Hematopoietic multipotent progenitor cell (in vitro differentiated cells): ENCODE results near the gene NUBP2. TPM values are rescaled to one million over a fixed set of nuclear protein-coding genes. Genes with fewer than 3 reads are reported as not detected.

Experiments used
- DNase-seq, 3 donors: peaks; one replicate each; pipeline ENCODE4 v3.0.0-alpha.2; 2011 to 2015; ENCODE audit warnings: low read depth in 2 of 3, low spot score in 2 of 3
- small RNA-seq: library from RNA; depleted of rRNA; stranded (forward); fragments of <200 nt; gene quantifications from one replicate; pipeline ENCODE3, GENCODE V24; 2012
- total RNA-seq: library from RNA; depleted of rRNA; stranded (reverse); fragments of >200 nt; gene quantifications from one replicate; pipeline ENCODE4 v1.2.3, GENCODE V29; 2012

Gene NUBP2
- total RNA-seq, 1 donor: 75.9 TPM

GRCh38 chr16:1825864-1826690 lies 43.3 kb downstream of the NUBP2 start:
- peak; percentile 72 to 77 (median 73) for DNase-seq

DNA sequence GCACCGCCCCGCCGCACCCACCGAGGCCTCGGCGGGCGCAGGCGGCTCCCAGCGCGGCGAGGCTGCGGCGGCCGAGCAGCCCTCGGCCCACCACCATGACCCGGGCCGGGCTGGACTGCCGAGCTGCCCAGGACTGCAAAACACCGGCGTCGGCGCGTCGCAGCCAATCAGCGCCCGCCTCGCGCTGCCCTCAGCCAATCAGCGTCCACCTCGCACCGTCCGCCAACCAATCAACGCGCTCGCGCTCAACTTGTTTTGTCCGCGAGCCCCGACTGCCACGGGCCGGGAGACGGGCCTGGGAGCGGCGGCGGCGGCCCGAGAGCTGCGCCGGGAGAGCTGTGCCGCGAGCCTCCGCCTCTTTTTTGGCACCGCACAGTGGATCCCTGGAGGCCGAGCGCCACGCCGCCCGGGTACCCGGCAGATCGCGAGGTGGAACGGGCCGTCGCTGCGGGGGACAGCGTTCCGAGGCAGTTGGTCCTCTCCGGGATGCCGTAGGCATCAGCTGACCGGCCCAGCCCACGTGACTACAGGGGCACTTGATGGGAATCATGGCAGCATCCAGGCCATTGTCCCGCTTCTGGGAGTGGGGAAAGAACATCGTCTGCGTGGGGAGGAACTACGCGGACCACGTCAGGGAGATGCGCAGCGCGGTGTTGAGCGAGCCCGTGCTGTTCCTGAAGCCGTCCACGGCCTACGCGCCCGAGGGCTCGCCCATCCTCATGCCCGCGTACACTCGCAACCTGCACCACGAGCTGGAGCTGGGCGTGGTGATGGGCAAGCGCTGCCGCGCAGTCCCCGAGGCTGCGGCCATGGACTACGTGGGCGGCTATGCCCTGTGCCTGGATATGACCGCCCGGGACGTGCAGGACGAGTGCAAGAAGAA lies 44.2 kb downstream of the NUBP2 start, which contains the start of the genes FAHD1 and HAGH:
TSS of gene FAHD1 (plus strand) at position 516 of the 883 bp plus-strand sequence. CDS start at position 549, 33 bp downstream.
TSS of gene HAGH (minus strand) at position 135 of the 883 bp plus-strand sequence. CDS start at position 97, 38 bp downstream.
- DNase-seq: peak; percentile 92 to 93 (median 92)

DNA sequence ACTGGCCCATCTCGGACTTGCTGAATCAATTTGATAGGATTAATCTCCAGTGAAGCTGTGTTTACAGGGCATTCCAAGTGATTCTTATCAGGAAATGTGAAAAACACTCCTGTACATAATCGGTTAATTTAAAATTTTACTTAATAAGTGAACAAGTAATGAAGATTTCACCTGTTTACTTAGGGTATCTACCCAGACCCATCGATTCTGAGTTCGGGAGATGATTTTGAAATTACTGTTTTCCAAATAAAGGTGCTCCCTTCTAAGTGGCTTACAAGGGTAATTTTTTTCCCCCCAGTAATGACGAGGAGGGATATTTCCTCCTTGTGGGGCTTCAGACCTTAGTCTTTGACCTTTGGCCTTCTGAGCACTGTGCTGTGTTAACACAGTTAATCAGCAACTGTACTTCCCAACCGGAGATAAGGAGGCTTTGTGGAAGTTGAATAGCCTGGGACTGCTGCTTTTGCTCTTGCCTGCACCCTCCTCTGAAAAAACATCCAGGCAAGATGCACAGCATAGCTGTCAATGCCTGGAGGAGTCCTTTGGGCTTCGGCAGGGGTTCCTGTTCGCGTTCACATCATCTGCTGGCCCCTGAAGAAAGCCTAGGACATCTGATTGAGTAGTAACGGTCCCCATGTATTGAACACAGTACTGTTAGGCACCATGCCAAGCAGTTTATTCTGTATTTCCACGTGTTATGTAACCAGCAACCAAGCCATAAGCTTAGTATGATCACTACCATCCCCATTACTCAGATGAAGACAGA lies 46.1 kb downstream of the NUBP2 start:
- DNase-seq: no peak

- no peak for DNase-seq
Measured at GRCh38 chr16:1830213-1830612, 47.5 kb downstream of the NUBP2 start.

GRCh38 chr16:1831186-1832075 lies 48.7 kb downstream of the NUBP2 start:
- no peak for DNase-seq

DNA sequence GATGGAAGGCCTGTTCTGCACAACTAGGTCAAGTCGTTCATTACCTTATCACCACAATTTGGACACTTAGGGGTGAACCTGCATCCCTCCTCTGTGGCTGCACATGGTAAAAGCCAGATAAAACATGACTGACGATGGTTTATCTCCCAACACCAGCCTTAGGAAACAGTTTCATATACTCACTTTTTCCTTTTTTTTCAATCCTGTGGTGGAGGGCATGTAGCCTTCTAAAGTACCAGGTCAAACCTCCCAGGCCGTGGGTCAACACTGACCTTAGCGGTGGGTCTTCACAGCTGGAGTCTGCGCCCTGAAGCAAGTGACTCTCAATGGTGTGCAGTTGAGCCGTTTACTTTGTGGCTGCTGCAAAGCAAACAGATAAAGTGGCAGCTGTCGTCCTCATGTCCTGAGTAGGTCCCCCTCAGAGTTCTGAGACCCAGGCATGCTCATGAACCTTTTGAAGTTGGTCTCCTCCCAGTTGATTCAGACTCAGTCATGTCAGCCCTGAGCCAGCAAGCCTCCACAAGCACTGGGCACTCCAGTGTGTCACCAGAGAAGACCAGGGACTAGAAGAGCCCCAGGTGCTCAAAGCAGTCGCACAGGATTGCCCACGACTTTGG lies 50.2 kb downstream of the NUBP2 start:
- DNase-seq: peak in 1 of 3 donors; percentile 15

DNA sequence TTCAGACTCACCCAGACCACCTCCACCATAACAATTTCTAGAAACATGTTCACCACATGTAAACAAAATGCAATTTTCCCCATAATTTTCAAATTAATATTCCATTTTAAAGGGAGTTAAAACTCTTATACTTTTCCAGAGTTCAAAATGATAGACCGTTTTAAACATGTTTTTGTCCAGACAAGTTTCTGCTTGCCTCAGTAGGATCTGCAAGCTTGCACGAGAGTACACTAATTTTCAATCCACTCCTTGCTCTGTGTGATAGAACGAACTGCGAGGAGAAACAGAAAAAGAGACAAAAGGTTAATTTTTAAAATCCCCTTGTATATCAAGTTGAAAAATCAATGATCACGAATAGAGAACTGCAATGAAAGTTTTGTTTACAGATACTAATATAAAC lies 51.3 kb downstream of the NUBP2 start:
- no peak for DNase-seq

Small RNAs within 50 kb of the gene (small RNA-seq; reads per million reads assigned to genes)
- gene MIR3177: 0.41 reads per million

Other genes starting within 250 kb of the NUBP2 start
- 14.8 TPM for gene TMEM204, start 249.3 kb upstream of the NUBP2 start, total RNA-seq
- gene IFT140, start 170.9 kb upstream of the NUBP2 start, total RNA-seq: 46.0 TPM
- gene CRAMP1, start 170.6 kb upstream of the NUBP2 start, total RNA-seq: 29.1 TPM
- 21.0 TPM for gene JPT2, start 104.7 kb upstream of the NUBP2 start, total RNA-seq
- 179 TPM for gene MAPK8IP3, start 76.8 kb upstream of the NUBP2 start, total RNA-seq
- gene NME3, start 11.4 kb upstream of the NUBP2 start, total RNA-seq: 46.3 TPM
- gene EME2, start 10.2 kb upstream of the NUBP2 start, total RNA-seq: 17.2 TPM
- gene MRPS34, start 9.8 kb upstream of the NUBP2 start, total RNA-seq: 80.8 TPM
- gene SPSB3, start 389 bp upstream of the NUBP2 start, total RNA-seq: 102 TPM
- gene IGFALS, start 10.7 kb downstream of the NUBP2 start, total RNA-seq: 0.81 TPM
- gene HAGH, start 43.9 kb downstream of the NUBP2 start, total RNA-seq: 46.6 TPM
- gene FAHD1, start 44.2 kb downstream of the NUBP2 start, total RNA-seq: 46.6 TPM
- 0.54 TPM for gene MEIOB, start 89.2 kb downstream of the NUBP2 start, total RNA-seq
- gene HS3ST6, start 135.5 kb downstream of the NUBP2 start, total RNA-seq: not detected
- 40.1 TPM for gene MSRB1, start 160.2 kb downstream of the NUBP2 start, total RNA-seq
- gene RPL3L, start 171.7 kb downstream of the NUBP2 start, total RNA-seq: not detected
- 138 TPM for gene NDUFB10, start 176.6 kb downstream of the NUBP2 start, total RNA-seq
- 14,735 TPM for gene RPS2, start 181.9 kb downstream of the NUBP2 start, total RNA-seq
- 0.54 TPM for gene RNF151, start 183.9 kb downstream of the NUBP2 start, total RNA-seq
- gene TBL3, start 189.1 kb downstream of the NUBP2 start, total RNA-seq: 62.7 TPM
- gene NOXO1, start 198.5 kb downstream of the NUBP2 start, total RNA-seq: not detected
- gene GFER, start 201.2 kb downstream of the NUBP2 start, total RNA-seq: 14.5 TPM
- gene SYNGR3, start 207.0 kb downstream of the NUBP2 start, total RNA-seq: 4.3 TPM
- 34.7 TPM for gene ZNF598, start 226.9 kb downstream of the NUBP2 start, total RNA-seq
- 3.8 TPM for gene NPW, start 236.8 kb downstream of the NUBP2 start, total RNA-seq
- 8.6 TPM for gene NHERF2, start 243.9 kb downstream of the NUBP2 start, total RNA-seq